ENCODE measurements around the gene MYL2.
A peak's percentile ranks its signal among the peaks of the same experiment; 100 is the strongest.

The MYL2 gene

GRCh38 chr12:110919720-110920119, 659 bp downstream of the MYL2 start:
- TF ChIP-seq, protein P1, sequence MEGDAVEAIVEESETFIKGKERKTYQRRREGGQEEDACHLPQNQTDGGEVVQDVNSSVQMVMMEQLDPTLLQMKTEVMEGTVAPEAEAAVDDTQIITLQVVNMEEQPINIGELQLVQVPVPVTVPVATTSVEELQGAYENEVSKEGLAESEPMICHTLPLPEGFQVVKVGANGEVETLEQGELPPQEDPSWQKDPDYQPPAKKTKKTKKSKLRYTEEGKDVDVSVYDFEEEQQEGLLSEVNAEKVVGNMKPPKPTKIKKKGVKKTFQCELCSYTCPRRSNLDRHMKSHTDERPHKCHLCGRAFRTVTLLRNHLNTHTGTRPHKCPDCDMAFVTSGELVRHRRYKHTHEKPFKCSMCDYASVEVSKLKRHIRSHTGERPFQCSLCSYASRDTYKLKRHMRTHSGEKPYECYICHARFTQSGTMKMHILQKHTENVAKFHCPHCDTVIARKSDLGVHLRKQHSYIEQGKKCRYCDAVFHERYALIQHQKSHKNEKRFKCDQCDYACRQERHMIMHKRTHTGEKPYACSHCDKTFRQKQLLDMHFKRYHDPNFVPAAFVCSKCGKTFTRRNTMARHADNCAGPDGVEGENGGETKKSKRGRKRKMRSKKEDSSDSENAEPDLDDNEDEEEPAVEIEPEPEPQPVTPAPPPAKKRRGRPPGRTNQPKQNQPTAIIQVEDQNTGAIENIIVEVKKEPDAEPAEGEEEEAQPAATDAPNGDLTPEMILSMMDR (IDR thresholded peaks at IDR 0.05; ENCODE audit: insufficient read depth, low read length, poor library complexity, severe bottlenecking): no peak
- no peak overlapping the region for H3K4me3 ChIP-seq (replicated peaks; ENCODE audit: low read depth, low read length)
- no peaks in the 10 kb centered on the region for H3K27me3 ChIP-seq (replicated peaks; ENCODE audit: control insufficient read depth, insufficient read depth, low read length)
- no peaks in the 10 kb centered on the region for H3K36me3 ChIP-seq (ENCODE audit: control insufficient read depth, insufficient read depth, low read length)
- no peak for DNase-seq (ENCODE audit: extremely low read depth, insufficient read length)

DNA sequence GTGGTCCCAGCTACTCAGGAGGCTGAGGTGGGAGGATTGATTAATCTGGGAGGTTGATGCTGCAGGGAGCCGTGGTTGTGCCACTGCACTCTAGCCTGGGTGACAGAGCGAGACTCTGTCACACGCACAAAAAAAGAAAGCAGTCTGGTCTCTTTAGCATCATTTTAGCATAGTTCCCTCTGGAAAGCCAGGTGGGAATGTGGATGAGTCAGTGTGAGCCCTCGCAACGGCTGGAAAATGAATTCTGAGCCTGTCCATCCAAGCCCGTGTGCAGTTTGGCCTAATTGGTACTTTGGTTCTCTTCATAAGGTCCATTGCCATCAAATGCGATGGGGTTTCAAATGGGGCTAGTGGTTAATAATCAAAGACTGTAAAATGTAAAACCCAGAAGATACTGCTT, 2.4 kb downstream of the MYL2 start:
- H3K27me3 ChIP-seq (replicated peaks; ENCODE audit: control insufficient read depth, insufficient read depth, low read length): no peaks in the 10 kb centered on the region
- TF ChIP-seq, protein P1 (IDR thresholded peaks at IDR 0.05; ENCODE audit: insufficient read depth, low read length, poor library complexity, severe bottlenecking): no peak
- H3K36me3 ChIP-seq (ENCODE audit: control insufficient read depth, insufficient read depth, low read length): no peaks in the 10 kb centered on the region
- DNase-seq (ENCODE audit: extremely low read depth, insufficient read length): no peak
- no peak overlapping the region for H3K4me3 ChIP-seq (replicated peaks; ENCODE audit: low read depth, low read length)

DNA sequence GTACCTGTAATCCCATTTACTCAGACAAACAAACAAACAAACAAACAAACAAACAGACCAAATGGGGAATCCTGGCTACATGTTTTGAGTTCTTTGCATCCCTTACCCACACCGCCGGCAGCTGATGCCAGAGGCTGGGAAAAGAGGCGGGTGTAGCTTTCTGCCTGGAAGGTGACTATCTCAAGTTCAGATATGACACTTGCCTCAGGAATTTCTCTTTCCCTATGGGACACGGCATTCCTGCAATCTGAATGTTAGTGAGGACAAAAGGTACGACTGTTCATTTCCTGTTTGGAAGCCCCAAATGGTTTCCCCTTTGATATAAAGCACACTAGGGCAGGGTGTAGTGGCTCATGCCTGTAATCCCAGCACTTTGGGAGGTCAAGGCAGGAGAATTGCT, 2.9 kb downstream of the MYL2 start:
- no peak overlapping the region for H3K4me3 ChIP-seq (replicated peaks; ENCODE audit: low read depth, low read length)
- DNase-seq (ENCODE audit: extremely low read depth, insufficient read length): no peak
- no peaks in the 10 kb centered on the region for H3K36me3 ChIP-seq (ENCODE audit: control insufficient read depth, insufficient read depth, low read length)
- TF ChIP-seq, protein P1 (IDR thresholded peaks at IDR 0.05; ENCODE audit: insufficient read depth, low read length, poor library complexity, severe bottlenecking): no peak
- H3K27me3 ChIP-seq (replicated peaks; ENCODE audit: control insufficient read depth, insufficient read depth, low read length): no peaks in the 10 kb centered on the region

GRCh38 chr12:110916295-110916875, 4.0 kb downstream of the MYL2 start:
- H3K36me3 ChIP-seq (ENCODE audit: control insufficient read depth, insufficient read depth, low read length): no peaks in the 10 kb centered on the region
- no peak for DNase-seq (ENCODE audit: extremely low read depth, insufficient read length)
- TF ChIP-seq, protein P1 (IDR thresholded peaks at IDR 0.05; ENCODE audit: insufficient read depth, low read length, poor library complexity, severe bottlenecking): no peak
- no peaks in the 10 kb centered on the region for H3K27me3 ChIP-seq (replicated peaks; ENCODE audit: control insufficient read depth, insufficient read depth, low read length)
- H3K4me3 ChIP-seq (replicated peaks; ENCODE audit: low read depth, low read length): no peak overlapping the region

GRCh38 chr12:110913119-110914056, 7.0 kb downstream of the MYL2 start:
- peak; percentile 71 for DNase-seq (ENCODE audit: extremely low read depth, insufficient read length)
- Histone ChIP-seq H3K27me3 (replicated peaks; ENCODE audit: control insufficient read depth, insufficient read depth, low read length) (no peaks in the 10 kb centered on the region), H3K4me3 (replicated peaks; ENCODE audit: low read depth, low read length) (peak overlapping the region; percentile 18; the same call in 1 of the 2 replicates), H3K36me3 (ENCODE audit: control insufficient read depth, insufficient read depth, low read length) (no peaks in the 10 kb centered on the region)
- TF ChIP-seq, protein P1 (IDR thresholded peaks at IDR 0.05; ENCODE audit: insufficient read depth, low read length, poor library complexity, severe bottlenecking): no peak
